Stimulated activated CD4-positive, alpha-beta T cell treated with anti-CD3 and anti-CD28 coated beads, Interleukin-15, amount 100 ng/mL, for 48 hours (primary cell): ENCODE measurements around the gene RGL3.
A peak's percentile ranks its signal among the peaks of the same experiment; 100 is the strongest.
"Not testable (repeated sequence)": the region's sequence is repeated elsewhere in the genome, so short reads cannot be mapped to it uniquely, and the experiment has no call there.

Experiments used
- DNase-seq, 2 donors: peaks; one replicate each; pipeline ENCODE4 v3.0.0-alpha.2; 2020; ENCODE audit warnings: low read depth in 2 of 2

RGL3 gene

GRCh38 chr19:11361771-11362731, 57.1 kb downstream of the RGL3 start:
- DNase-seq: no peak

DNA sequence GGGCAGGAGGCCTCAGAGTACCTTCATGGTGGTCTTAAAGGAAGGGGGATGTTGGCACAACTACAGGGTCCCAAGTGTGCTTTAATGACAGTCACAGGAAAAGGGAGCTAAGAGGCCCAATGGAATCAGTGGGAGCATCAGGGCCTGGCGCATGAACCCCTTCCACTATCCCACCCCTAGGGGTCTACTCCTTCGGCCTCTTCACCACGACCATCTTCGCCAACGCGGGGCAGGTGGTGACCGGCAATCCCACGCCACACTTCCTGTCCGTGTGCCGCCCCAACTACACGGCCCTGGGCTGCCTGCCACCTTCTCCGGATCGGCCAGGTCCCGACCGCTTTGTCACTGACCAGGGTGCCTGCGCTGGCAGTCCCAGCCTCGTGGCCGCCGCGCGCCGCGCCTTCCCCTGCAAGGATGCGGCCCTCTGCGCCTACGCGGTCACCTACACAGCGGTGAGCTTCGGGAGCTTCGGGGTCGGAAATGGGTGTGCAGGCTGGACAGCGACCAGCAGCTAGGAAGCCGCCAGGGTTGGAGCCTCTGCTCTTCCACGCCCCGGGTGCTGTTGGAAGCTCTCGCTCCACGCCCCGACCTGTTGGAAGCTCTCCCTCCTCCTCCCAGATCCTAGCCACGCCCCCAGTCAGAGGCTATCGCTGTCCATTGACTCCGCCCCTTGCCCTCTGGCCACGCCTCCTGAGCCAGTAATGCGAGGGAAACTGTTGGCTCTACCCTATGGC, 57.9 kb downstream of the RGL3 start:
- no peak for DNase-seq

GRCh38 chr19:11359421-11359820, 59.7 kb downstream of the RGL3 start:
- DNase-seq: no peak

DNA sequence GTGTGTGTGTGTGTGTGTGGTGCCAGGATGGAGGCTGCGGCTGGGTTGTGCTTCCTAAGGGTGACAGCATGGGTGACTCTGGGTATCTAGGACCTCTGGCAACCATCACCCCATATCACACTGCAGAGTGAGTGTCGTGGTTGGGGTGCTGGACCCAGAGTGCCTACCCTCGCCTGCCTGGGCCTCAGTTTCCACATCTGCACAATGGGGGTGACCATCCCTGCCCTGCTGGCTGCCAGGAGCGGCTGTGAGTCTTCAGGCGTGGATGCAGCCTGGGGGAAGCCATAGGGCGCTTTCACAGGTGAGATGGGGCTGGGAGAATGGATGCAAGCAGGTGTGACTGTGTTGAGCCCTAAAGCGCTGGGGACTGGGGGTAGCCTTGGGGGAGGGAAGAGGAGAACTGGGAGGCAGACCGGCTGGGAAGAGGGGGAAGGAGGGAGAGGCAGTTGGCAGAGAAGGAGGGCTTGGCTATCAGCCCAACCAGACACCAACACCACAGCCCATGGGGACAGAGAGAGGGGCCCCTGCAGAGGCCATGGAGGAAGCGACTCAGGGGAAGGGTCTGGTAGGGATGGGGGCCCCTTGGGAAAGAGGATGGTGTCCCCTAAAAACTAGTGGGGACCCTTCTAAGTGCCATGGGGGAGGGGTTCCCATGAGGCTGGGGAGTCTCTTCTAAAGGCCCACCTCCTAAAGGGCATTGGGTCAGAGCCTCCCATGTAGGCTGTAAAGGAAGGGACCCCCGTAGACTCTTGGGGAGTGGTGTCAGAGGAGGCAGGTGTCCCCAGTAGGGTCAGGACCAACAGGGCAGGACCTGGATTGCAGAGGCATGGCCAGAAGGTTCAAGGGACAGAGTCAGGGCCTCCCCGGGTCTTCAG, 62.2 kb downstream of the RGL3 start:
- no peak for DNase-seq

- DNase-seq: no peak
These were observed 63.1 kb downstream of the RGL3 start for GRCh38 chr19:11356074-11356397.

DNA sequence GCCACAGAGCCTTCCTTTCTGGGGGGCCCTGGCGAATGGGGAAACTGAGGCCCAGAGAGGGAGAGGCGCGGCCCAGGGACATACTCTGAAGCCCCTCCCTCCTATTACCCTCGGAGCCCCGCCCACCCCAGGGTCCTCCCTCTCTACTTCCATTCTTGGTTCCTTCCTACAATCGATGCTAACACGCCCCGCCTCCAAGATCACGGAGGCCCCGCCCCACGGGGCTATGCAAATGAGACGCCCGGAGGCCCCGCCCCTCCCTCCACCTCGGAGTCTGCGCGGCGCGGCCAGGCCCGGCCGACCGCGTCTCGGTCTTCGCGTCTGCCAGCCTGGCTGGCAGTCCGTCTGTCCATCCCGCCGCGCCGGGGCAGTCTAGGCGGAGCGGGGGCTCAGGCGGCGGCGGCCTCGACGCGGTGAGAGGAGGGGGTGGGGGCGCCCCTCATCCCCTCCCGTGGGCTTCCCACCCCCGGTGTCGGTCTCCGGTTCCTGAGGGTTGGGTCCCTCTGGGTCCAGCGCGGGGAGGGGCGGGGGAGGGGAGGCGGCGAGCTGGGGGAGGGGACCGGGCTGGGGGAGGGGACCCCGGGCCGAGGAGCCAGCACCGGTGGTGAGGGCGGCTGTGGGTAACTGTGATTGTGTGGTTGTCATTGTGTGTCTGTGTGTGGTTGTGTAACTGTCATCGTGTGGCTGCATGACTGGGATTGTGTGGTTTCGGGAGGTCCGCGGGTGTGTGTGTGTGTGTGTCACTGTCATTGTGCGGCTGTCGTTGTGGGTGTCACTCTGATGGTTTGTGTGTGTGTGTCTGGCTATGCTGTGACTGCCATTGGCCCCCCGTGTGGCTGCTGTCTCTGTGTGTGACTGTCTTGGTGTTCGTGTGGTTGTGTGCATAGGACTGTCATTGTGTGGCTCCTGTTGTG, 63.7 kb downstream of the RGL3 start, which contains the start of gene PLPPR2:
PLPPR2 (plus strand) TSS at position 273 of the 914 bp plus-strand sequence. CDS start 2,242 bp downstream, outside the sequence.
- peak; percentile 76 to 86 for DNase-seq

GRCh38 chr19:11354102-11354501, 65.0 kb downstream of the RGL3 start:
- not testable (repeated sequence) for DNase-seq

DNA sequence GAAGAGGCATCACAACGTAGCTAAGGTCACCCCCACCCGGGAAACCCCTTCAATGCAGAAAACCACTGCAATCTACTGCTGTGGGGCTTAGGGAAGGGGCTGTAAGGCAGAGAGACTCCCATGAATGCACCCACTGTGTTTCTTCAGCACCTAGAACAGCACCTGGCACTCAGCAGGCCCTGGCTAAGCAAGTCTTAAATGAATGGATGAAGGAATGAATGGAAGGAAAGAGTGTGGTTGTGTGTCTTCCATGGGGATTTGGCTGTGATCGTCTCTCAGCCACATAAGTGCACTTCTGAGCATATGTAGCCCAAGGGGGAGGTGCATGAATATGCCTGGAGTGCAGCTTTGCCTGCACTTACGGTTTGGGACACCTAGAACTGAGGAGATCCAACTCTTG, 69.9 kb downstream of the RGL3 start:
- no peak for DNase-seq

DNA sequence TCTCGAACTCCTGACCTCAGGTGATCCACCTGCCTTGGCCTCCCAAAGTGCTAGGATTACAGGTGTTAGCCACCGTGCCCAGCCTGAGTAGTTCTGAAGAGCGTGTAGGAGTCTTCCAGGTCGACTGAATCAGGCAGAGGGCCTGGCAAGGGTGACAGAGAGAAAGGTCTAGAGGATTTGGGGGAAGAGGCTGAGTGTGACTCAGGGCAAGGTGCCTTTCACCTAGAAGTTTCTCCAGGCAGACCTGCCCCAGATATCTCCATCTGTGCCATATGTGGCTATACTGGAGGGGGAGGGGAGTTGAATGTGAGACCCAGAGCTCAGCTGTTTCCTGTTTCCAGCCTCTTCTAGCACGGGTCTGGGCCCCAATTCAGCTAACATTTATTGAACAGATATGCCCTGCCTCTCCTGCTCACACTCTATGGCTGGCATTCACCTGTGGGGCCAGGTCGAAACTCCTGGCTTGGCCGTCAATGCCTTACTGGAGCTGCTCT, 71.5 kb downstream of the RGL3 start:
- no peak for DNase-seq

DNA sequence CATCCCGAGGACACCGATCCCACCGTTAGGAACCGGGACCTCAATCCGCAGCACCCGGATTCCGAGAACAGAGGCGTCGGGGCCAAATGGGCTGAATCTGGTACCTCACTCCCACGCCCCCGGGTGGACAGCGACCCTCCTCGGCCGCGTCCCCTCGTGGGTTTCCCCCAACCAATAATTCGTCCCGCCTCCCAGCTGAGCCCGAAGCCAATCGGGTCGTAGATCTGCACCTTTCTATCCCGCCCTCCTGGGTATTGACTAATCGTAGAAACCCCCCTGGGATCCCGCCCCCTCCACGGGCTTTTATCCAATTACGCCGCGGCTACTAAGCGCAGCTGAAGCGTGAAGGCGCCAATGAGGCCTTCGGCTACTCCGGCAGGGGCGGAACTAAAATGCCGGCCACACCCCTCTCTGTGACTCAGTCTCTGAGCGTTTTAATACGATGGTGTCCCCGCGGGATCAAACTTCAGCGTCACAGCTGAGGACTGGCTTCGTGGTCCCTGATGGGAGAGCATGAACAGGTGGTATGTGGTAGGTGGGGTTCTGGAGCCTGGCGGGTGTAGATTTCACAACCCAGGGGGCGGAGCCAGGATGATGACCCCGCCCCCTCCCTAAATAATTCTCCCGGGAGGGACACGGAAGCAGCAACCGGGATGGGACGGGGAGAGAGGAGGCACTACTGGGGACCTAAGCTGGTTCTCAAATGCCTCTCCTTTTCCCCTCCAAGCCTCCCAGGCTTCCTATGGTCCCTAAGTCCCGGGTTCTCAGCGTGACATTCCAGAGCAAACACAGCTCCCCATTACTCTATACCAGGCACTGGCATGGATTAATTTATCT, 72.8 kb downstream of the RGL3 start, which contains the start of the genes CCDC159 and TMEM205:
CCDC159 (plus strand) TSS at position 416 of the 837 bp plus-strand sequence; CDS start at position 504, 88 bp downstream.
TMEM205 (minus strand) TSS at position 165 of the 837 bp plus-strand sequence. CDS start 649 bp downstream, outside the sequence.
- DNase-seq: peak; percentile 98

- no peak for DNase-seq
These were observed 73.9 kb downstream of the RGL3 start for GRCh38 chr19:11345122-11345803.
